ENCODE measurements around the gene UBFD1. TPM values are rescaled to one million over a fixed set of nuclear protein-coding genes. Genes with fewer than 3 reads are reported as not detected.

UBFD1 gene
- total RNA-seq, 2 donors from 2014 or later, result 42.0 to 57.0 TPM

DNA sequence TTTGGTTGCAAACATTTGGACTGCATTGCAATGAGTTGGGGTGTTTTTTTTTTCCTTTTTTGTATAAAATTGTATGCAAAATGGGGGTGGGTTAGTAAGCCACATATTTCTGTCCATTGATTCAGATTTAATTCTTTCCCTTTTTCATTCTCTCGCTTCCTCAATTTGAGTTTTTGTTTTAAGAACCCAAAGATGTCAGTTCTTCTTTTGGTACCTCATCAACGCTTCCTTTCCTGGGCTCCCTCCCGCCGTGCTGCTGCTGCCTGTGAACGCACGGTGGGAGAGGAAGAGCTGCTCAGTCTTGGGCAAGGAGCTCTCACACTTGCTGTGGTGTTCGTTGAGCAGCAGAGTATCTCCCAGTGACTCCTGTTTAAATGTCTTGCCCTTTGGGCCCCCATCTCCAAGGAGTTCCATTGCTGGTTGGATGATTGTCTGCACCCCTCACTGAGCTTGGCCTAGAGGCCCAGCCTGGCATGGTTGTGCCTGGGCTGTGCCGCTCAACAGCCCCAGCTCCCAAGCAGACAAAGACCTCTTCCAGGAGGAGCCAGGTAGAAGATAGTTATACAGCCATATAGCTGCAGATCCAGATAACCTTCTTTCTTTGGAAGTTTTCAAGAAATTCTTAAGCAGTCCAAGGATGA is 13.6 kb downstream of the UBFD1 start:
- TF ChIP-seq, protein P1, sequence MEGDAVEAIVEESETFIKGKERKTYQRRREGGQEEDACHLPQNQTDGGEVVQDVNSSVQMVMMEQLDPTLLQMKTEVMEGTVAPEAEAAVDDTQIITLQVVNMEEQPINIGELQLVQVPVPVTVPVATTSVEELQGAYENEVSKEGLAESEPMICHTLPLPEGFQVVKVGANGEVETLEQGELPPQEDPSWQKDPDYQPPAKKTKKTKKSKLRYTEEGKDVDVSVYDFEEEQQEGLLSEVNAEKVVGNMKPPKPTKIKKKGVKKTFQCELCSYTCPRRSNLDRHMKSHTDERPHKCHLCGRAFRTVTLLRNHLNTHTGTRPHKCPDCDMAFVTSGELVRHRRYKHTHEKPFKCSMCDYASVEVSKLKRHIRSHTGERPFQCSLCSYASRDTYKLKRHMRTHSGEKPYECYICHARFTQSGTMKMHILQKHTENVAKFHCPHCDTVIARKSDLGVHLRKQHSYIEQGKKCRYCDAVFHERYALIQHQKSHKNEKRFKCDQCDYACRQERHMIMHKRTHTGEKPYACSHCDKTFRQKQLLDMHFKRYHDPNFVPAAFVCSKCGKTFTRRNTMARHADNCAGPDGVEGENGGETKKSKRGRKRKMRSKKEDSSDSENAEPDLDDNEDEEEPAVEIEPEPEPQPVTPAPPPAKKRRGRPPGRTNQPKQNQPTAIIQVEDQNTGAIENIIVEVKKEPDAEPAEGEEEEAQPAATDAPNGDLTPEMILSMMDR (IDR thresholded peaks at IDR 0.05), result no peak
- TF ChIP-seq POLR2A (IDR thresholded peaks at IDR 0.05), result no peak
- Histone ChIP-seq H3K27me3 (no peaks in the 10 kb centered on the region), H3K36me3 (replicated peaks in 1 of 2; ENCODE audit: insufficient read depth in 1 of 2, low read depth in 2 of 2) (peaks cover 0 to 30% of the 10 kb centered on the region in 2 donors), H3K4me1 (peaks cover 14% of the 10 kb centered on the region), H3K9me3 (no peaks in the 10 kb centered on the region), H3K27ac (no peak overlapping the region), H3K4me3 (no peak overlapping the region)
- intact Hi-C loops (cut with DNase I), result no loop called here
- WGBS, 2 donors, result 79 to 85% methylated on average over 8 of the region's 8 CpGs
- DNase-seq, result peak in 1 of 4 donors; percentile 18
- ATAC-seq, result no peak

DNA sequence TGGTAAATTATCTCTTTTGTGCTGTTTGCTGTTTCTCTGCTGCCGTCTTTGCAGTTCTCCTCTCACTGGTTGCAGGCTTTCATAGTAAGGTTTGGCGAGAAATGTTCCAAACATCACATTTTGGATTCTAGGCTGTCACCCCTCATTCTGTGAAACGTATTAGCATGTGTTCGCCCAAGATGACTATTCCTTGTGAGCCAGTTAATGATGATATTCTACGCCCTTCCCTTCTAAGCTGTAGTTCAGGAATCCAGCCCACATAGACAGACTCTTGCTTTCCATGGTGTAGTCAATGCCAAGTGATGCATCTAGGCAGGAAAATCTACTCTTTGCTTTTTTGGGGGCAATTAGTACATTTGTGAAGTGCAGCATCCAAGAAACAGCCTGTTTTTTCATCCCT is 14.4 kb downstream of the UBFD1 start:
- ATAC-seq (no peak), DNase-seq (no peak)
- WGBS, 2 donors, result 90 to 97% methylated on average over 5 of the region's 5 CpGs
- Histone ChIP-seq H3K4me1 (peaks cover 14% of the 10 kb centered on the region), H3K36me3 (replicated peaks in 1 of 2; ENCODE audit: insufficient read depth in 1 of 2, low read depth in 2 of 2) (peaks cover 0 to 27% of the 10 kb centered on the region in 2 donors), H3K27ac (no peak overlapping the region), H3K4me3 (no peak overlapping the region), H3K27me3 (no peaks in the 10 kb centered on the region), H3K9me3 (no peaks in the 10 kb centered on the region)
- no peak for TF ChIP-seq POLR2A (IDR thresholded peaks at IDR 0.05)
- TF ChIP-seq, protein P1 (IDR thresholded peaks at IDR 0.05), result no peak
- intact Hi-C loops (cut with DNase I), result no loop called here

DNA sequence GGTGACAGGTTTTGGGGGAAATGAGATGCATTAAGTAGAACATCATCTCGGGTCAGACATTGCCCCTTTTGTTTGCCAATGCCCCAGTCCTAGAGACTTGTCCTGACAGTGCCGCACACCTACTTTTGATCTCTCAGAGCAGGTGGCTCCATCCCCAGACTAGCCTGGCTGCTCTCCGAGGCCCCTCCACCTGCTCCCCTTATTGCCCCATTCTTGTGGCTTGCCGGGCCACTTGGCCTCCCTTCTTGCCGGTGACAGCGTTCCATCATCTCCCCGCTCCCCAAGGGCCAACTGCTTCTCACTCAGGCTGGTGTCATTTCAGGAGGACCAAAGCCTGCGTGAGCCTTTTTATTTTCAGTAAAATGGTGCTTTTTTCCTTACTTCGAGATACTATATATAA is 14.9 kb downstream of the UBFD1 start:
- Histone ChIP-seq H3K36me3 (replicated peaks in 1 of 2; ENCODE audit: insufficient read depth in 1 of 2, low read depth in 2 of 2) (peaks cover 0 to 22% of the 10 kb centered on the region in 2 donors), H3K9me3 (no peaks in the 10 kb centered on the region), H3K4me3 (no peak overlapping the region), H3K4me1 (peaks cover 14% of the 10 kb centered on the region), H3K27ac (no peak overlapping the region), H3K27me3 (no peaks in the 10 kb centered on the region)
- no peak for DNase-seq
- no peak for ATAC-seq
- 91 to 97% methylated on average over 9 of the region's 9 CpGs for WGBS, 2 donors
- TF ChIP-seq, protein P1 (IDR thresholded peaks at IDR 0.05), result no peak
- no peak for TF ChIP-seq POLR2A (IDR thresholded peaks at IDR 0.05)
- intact Hi-C loops (cut with DNase I), result no loop called here

DNA sequence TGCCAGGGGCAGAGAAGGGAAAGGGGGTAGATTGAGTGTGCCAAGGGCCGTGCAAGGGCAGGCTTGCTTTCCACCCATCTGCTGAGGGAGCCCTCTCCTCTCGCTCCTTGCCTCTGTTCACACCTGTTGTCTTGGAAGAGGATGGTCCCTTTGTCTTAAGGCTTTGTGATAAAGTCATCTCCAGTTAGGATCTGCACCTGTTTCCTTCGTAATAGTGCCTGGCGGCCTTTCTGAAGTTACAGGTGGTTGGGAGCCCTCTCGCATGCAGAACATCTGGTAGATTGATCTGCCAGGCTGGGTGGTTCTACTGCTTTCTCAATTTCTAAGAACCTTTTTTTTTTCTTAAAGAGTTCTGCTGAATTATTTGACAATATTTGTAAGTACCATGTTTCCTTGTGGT is 16.3 kb downstream of the UBFD1 start:
- TF ChIP-seq, protein P1 (IDR thresholded peaks at IDR 0.05), result no peak
- TF ChIP-seq POLR2A (IDR thresholded peaks at IDR 0.05), result no peak
- intact Hi-C loops (cut with DNase I), result no loop called here
- DNase-seq (no peak), ATAC-seq (no peak)
- Histone ChIP-seq H3K4me3 (no peak overlapping the region), H3K4me1 (peaks cover 14% of the 10 kb centered on the region), H3K36me3 (replicated peaks in 1 of 2; ENCODE audit: insufficient read depth in 1 of 2, low read depth in 2 of 2) (peaks cover 0 to 16% of the 10 kb centered on the region in 2 donors), H3K27ac (peak overlapping the region in 1 of 4 donors; percentile 16), H3K27me3 (no peaks in the 10 kb centered on the region), H3K9me3 (no peaks in the 10 kb centered on the region)
- 35 to 63% methylated on average over 5 of the region's 5 CpGs for WGBS, 2 donors

DNA sequence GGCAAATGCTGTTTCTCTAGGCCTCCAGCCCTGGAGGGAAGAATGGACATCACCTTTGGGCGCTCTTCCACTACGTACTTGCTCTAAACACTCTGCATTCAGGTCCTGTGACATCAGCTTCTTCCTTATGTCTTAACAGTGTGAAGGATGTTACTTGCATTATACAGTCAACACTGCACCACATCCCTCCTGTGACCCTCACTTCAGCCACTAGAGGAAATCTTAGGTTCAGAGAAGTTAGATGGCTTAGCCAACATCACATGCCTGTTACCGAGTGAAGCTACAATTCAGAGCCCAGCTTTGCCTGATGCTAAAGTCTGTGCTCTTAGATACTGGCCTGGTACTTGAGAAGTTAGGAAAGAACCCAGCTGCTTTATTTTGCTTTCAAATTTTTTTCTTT is 18.3 kb downstream of the UBFD1 start:
- Histone ChIP-seq H3K27ac (no peak overlapping the region), H3K27me3 (no peaks in the 10 kb centered on the region), H3K4me3 (no peak overlapping the region), H3K9me3 (no peaks in the 10 kb centered on the region), H3K36me3 (replicated peaks in 1 of 2; ENCODE audit: insufficient read depth in 1 of 2, low read depth in 2 of 2) (peaks cover 0 to 11% of the 10 kb centered on the region in 2 donors), H3K4me1 (peaks cover 14% of the 10 kb centered on the region)
- no peak for TF ChIP-seq POLR2A (IDR thresholded peaks at IDR 0.05)
- TF ChIP-seq, protein P1 (IDR thresholded peaks at IDR 0.05), result no peak
- DNase-seq (no peak), ATAC-seq (no peak)
- intact Hi-C loops (cut with DNase I), result no loop called here
- WGBS, 2 donors, result 92 to 94% methylated on average over 3 of the region's 3 CpGs

Measured in body of pancreas (tissue), 4 donors.